ENCODE data around the gene PTGES3.

- TF ChIP-seq CTCF (IDR thresholded peaks at IDR 0.05; ENCODE audit: poor library complexity, severe bottlenecking) (no peak), POLR2AphosphoS5 (IDR thresholded peaks at IDR 0.05) (no peak), TAF1 (IDR thresholded peaks at IDR 0.05; ENCODE audit: low read depth) (no peak)
These were observed 43.4 kb downstream of the PTGES3 start for GRCh38 chr12:56644654-56645053.
